ENCODE measurements around the gene MATR3. TPM values are rescaled to one million over a fixed set of nuclear protein-coding genes. Genes with fewer than 3 reads are reported as not detected.

MATR3 gene
- total RNA-seq, 3 donors from 2014 or later (not counting 1 experiment from before 2014, with no cell fraction given): 290 to 324 (median 297) TPM

DNA sequence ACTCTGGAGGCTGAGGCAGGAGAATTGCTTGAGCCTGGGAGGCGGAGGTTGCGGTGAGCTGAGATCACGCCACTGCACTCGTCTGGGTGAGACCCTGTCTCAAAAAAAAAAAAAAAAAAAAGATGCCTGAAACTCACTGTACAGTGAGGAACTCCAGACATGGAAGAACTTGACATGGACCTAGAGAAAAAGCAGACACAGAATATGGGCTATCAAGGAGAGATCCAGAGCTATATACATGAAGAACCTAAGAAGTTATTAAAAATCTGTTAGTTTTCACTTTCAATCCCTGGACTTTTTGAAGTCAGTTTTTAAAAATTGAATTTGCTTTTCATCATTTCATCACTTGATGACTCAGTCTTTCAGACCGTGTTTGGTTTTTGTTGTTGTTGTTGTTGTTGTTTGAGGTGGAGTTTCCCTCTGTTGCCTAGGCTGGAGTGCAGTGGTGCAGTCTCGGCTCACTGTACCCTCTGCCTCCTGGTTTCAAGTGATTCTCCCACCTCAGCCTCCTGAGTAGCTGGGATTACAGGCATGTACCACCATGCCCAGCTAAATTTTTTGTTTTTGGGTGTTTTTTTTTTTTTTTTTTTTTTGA is 68.4 kb downstream of the MATR3 start:
- peaks cover 32% of the 10 kb centered on the region for H3K36me3 ChIP-seq (ENCODE audit: control insufficient read depth, insufficient read depth, low read length)
- WGBS (ENCODE audit: insufficient coverage): 95% methylated on average over 4 of the region's 6 CpGs
- H3K4me3 ChIP-seq (ENCODE audit: low read length): no peak overlapping the region
- no peak overlapping the region for H3K4me3 Mint-ChIP-seq
- no peak overlapping the region for H3K27ac ChIP-seq (ENCODE audit: low read length)
- ATAC-seq (peak in 1 of 3 donors; percentile 31), DNase-seq (no peak)
- intact Hi-C loops (cut with micrococcal nuclease): no loop called here
- H3K9me3 ChIP-seq (ENCODE audit: control insufficient read depth, insufficient read depth, low read length): no peaks in the 10 kb centered on the region
- H3K9me3 Mint-ChIP-seq: no peaks in the 10 kb centered on the region
- H3K4me1 Mint-ChIP-seq: peaks cover 26 to 28% of the 10 kb centered on the region in 2 donors
- no peaks in the 10 kb centered on the region for H3K4me1 ChIP-seq (ENCODE audit: control insufficient read depth, insufficient read depth, low read length)
- no peak overlapping the region for H3K27ac Mint-ChIP-seq
- TF ChIP-seq, protein P1, sequence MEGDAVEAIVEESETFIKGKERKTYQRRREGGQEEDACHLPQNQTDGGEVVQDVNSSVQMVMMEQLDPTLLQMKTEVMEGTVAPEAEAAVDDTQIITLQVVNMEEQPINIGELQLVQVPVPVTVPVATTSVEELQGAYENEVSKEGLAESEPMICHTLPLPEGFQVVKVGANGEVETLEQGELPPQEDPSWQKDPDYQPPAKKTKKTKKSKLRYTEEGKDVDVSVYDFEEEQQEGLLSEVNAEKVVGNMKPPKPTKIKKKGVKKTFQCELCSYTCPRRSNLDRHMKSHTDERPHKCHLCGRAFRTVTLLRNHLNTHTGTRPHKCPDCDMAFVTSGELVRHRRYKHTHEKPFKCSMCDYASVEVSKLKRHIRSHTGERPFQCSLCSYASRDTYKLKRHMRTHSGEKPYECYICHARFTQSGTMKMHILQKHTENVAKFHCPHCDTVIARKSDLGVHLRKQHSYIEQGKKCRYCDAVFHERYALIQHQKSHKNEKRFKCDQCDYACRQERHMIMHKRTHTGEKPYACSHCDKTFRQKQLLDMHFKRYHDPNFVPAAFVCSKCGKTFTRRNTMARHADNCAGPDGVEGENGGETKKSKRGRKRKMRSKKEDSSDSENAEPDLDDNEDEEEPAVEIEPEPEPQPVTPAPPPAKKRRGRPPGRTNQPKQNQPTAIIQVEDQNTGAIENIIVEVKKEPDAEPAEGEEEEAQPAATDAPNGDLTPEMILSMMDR (IDR thresholded peaks at IDR 0.05): no peak
- H3K27me3 ChIP-seq (ENCODE audit: control insufficient read depth, insufficient read depth, low read length): no peaks in the 10 kb centered on the region
- no peaks in the 10 kb centered on the region for H3K36me3 Mint-ChIP-seq
- H3K27me3 Mint-ChIP-seq (ENCODE audit: low read depth in 2 of 2): no peaks in the 10 kb centered on the region

DNA sequence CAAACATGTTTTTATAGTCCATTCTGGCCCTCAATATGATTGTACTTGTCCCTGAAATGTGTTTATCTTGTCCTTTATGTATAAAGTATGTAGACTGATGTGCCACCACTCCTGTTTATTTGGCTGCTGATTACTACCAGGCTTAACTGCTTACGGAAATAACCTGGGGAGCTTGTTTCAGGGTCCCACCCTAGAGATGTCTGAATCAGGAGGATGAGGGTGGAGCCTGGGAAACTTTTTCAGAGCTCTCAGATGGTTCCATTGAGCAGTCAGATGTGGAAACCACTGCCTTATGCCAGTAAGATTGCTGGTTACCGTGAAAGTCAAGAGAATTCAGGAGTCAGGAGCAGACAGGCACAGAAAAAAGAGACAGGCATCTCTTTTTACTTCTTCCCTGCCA is 70.4 kb downstream of the MATR3 start:
- no peaks in the 10 kb centered on the region for H3K27me3 ChIP-seq (ENCODE audit: control insufficient read depth, insufficient read depth, low read length)
- intact Hi-C loops (cut with micrococcal nuclease): no loop called here

DNA sequence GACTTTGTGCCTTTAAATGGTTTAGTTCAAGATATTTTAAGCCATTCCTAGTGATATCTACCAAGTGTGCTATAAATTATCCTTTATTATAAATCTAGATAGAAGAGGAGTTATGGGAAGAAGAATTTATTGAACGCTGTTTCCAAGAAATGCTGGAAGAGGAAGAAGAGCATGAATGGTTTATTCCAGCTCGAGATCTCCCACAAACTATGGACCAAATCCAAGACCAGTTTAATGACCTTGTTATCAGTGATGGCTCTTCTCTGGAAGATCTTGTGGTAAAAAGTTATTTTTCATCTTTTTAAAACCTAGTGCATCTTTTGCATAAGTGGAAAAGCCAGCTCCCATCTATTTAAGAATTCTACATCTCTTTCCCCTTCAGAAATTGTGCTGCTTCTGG is 70.9 kb downstream of the MATR3 start:
- Mint-ChIP-seq H3K27me3 (ENCODE audit: low read depth in 2 of 2) (no peaks in the 10 kb centered on the region), H3K9me3 (no peaks in the 10 kb centered on the region), H3K36me3 (no peaks in the 10 kb centered on the region), H3K27ac (peak overlapping the region in 1 of 2 donors; percentile 21), H3K4me1 (peaks cover 9% of the 10 kb centered on the region in 2 donors), H3K4me3 (no peak overlapping the region)
- Histone ChIP-seq H3K4me3 (ENCODE audit: low read length) (no peak overlapping the region), H3K27ac (ENCODE audit: low read length) (no peak overlapping the region), H3K27me3 (ENCODE audit: control insufficient read depth, insufficient read depth, low read length) (no peaks in the 10 kb centered on the region), H3K4me1 (ENCODE audit: control insufficient read depth, insufficient read depth, low read length) (no peaks in the 10 kb centered on the region), H3K36me3 (ENCODE audit: control insufficient read depth, insufficient read depth, low read length) (peaks cover 46% of the 10 kb centered on the region), H3K9me3 (ENCODE audit: control insufficient read depth, insufficient read depth, low read length) (no peaks in the 10 kb centered on the region)
- no peak for ATAC-seq
- TF ChIP-seq, protein P1 (IDR thresholded peaks at IDR 0.05): no peak
- no peak for DNase-seq
- WGBS (ENCODE audit: insufficient coverage): 86% methylated on average over 2 of the region's 2 CpGs
- intact Hi-C loops (cut with micrococcal nuclease): no loop called here

More for the DNA sequence above, 70.4 kb downstream of the MATR3 start:
- Mint-ChIP-seq H3K36me3 (no peaks in the 10 kb centered on the region), H3K27ac (peak overlapping the region in 1 of 2 donors; percentile 21), H3K27me3 (ENCODE audit: low read depth in 2 of 2) (no peaks in the 10 kb centered on the region), H3K4me1 (peaks cover 9% of the 10 kb centered on the region in 2 donors), H3K4me3 (no peak overlapping the region), H3K9me3 (no peaks in the 10 kb centered on the region)
- WGBS (ENCODE audit: insufficient coverage): 96% methylated on average over 2 of the region's 2 CpGs
- ATAC-seq (no peak), DNase-seq (no peak)
- Histone ChIP-seq H3K36me3 (ENCODE audit: control insufficient read depth, insufficient read depth, low read length) (peaks cover 41% of the 10 kb centered on the region), H3K4me3 (ENCODE audit: low read length) (no peak overlapping the region), H3K4me1 (ENCODE audit: control insufficient read depth, insufficient read depth, low read length) (no peaks in the 10 kb centered on the region), H3K27ac (ENCODE audit: low read length) (no peak overlapping the region), H3K9me3 (ENCODE audit: control insufficient read depth, insufficient read depth, low read length) (no peaks in the 10 kb centered on the region)
- TF ChIP-seq, protein P1 (IDR thresholded peaks at IDR 0.05): no peak

DNA sequence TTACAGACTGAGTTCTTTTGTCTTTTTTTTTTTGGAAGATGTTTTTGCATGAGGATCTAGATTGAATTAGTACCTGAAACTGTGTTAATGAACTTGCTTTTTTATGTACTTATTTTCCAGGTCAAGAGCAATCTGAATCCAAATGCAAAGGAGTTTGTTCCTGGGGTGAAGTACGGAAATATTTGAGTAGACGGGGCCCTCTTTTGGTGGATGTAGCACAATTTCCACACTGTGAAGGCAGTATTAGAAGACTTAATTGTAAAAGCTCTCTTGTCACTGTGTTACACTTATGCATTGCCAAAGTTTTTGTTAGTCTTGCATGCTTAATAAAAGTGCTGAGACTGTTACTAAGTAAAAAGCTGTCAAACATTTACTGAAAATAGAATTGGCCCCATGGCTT is 75.1 kb downstream of the MATR3 start:
- Mint-ChIP-seq H3K4me3 (no peak overlapping the region), H3K9me3 (no peaks in the 10 kb centered on the region), H3K27ac (peak overlapping the region in 1 of 2 donors; percentile 2), H3K4me1 (no peaks in the 10 kb centered on the region), H3K36me3 (no peaks in the 10 kb centered on the region), H3K27me3 (ENCODE audit: low read depth in 2 of 2) (no peaks in the 10 kb centered on the region)
- DNase-seq: peak in 1 of 2 donors; percentile 35
- intact Hi-C loops (cut with micrococcal nuclease): no loop called here
- H3K27ac ChIP-seq (ENCODE audit: low read length): no peak overlapping the region
- 94% methylated on average over 2 of the region's 2 CpGs for WGBS (ENCODE audit: insufficient coverage)
- no peaks in the 10 kb centered on the region for H3K9me3 ChIP-seq (ENCODE audit: control insufficient read depth, insufficient read depth, low read length)
- ATAC-seq: no peak
- H3K4me1 ChIP-seq (ENCODE audit: control insufficient read depth, insufficient read depth, low read length): no peaks in the 10 kb centered on the region
- no peak overlapping the region for H3K4me3 ChIP-seq (ENCODE audit: low read length)
- TF ChIP-seq, protein P1 (IDR thresholded peaks at IDR 0.05): no peak
- peaks cover 65% of the 10 kb centered on the region for H3K36me3 ChIP-seq (ENCODE audit: control insufficient read depth, insufficient read depth, low read length)
- H3K27me3 ChIP-seq (ENCODE audit: control insufficient read depth, insufficient read depth, low read length): no peaks in the 10 kb centered on the region
